Colonic mucosa (tissue), 4 donors: ENCODE measurements around the gene ARHGEF10L. TPM values are rescaled to one million over a fixed set of nuclear protein-coding genes. Genes with fewer than 3 reads are reported as not detected.
A peak's percentile ranks its signal among the peaks of the same experiment; 100 is the strongest.

Experiments
- DNase-seq: peaks from one replicate; pipeline ENCODE4 v3.0.0-alpha.2; 2020
- H3K27ac ChIP-seq: fragments of 200-600 bp; one replicate; pipeline ENCODE4 v1.8.0; 2021
- H3K27me3 ChIP-seq: fragments of 200-600 bp; one replicate; pipeline ENCODE4 v1.8.0; 2021
- H3K36me3 ChIP-seq: fragments of 200-600 bp; one replicate; pipeline ENCODE4 v1.8.0; 2021
- H3K4me1 ChIP-seq: fragments of 200-600 bp; one replicate; pipeline ENCODE4 v1.8.0; 2021; ENCODE audit warnings: mild to moderate bottlenecking
- H3K4me3 ChIP-seq: fragments of 200-600 bp; one replicate; pipeline ENCODE4 v1.8.0; 2021
- H3K9ac ChIP-seq, 2 donors: one replicate each; pipeline ENCODE4 v1.7.0; 2013; ENCODE audit warnings: control low read depth in 2 of 2, low read depth in 2 of 2, low read length in 2 of 2
- H3K9me3 ChIP-seq: fragments of 200-600 bp; one replicate; pipeline ENCODE4 v1.8.0; 2021
- intact Hi-C: fragments of 100-400 bp; cut with DNase I; formaldehyde crosslinking; loops from one replicate; pipeline ENCODE4 v1.14.1; 2022
- total RNA-seq, 2 donors: library from RNA; stranded (reverse); fragmentation: NEBNext Ultra II Directional in 1 of 2; extraction: Animal tissue kit (Norgen Biotek cat#: 25700) in 1 of 2; gene quantifications; one replicate each; pipeline ENCODE4 v1.2.1, GENCODE V29; 2021
- TF ChIP-seq, protein P1 (sequence below): fragments of 200-600 bp; IDR thresholded peaks from one replicate; pipeline ENCODE4 v1.8.0; 2022; ENCODE audit warnings: antibody characterized with exemption, mild to moderate bottlenecking
- donor health status: healthy.
- donor health status: DM: no; HTN: no; CAD: no.
- donor health status: DM: no; HTN: no; CAD: no.

Gene ARHGEF10L
- total RNA-seq, 2 donors from 2014 or later: 77.5 to 133 TPM

DNA sequence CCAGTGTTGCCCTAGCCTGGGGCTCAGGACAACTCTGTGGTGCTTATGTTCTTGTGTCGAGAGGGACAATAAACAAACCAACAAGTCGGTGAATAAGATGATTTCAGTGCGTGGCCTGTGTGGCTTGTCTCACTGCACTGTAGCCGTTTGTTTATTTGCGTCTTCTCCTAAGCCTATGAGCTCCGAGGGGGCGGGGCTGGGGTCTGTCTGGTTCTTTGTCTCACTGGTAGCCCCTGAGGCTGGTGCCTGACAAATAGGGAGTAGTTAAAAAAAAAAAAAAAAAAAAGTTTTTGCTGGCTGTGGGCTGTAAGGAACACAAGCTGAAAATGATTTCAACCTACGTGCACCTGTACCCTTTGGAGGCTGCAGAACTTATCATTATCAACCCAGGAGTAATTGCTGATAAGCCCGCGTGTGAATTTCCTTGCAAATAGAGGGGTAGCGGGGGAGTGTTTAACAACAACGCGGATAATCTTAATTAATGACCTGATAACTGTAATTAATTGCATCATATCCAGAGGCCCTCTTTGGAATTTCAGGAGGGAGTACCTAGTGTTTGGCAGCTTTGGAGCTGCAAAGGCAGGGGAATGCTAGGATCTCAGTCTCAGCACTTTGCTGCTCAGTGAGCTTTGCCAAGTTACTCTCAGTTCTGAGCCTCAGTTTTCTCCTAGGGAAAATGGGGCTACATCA lies 925 bp upstream of the ARHGEF10L start:
- H3K9me3 ChIP-seq: no peaks in the 10 kb centered on the region
- TF ChIP-seq, protein P1, sequence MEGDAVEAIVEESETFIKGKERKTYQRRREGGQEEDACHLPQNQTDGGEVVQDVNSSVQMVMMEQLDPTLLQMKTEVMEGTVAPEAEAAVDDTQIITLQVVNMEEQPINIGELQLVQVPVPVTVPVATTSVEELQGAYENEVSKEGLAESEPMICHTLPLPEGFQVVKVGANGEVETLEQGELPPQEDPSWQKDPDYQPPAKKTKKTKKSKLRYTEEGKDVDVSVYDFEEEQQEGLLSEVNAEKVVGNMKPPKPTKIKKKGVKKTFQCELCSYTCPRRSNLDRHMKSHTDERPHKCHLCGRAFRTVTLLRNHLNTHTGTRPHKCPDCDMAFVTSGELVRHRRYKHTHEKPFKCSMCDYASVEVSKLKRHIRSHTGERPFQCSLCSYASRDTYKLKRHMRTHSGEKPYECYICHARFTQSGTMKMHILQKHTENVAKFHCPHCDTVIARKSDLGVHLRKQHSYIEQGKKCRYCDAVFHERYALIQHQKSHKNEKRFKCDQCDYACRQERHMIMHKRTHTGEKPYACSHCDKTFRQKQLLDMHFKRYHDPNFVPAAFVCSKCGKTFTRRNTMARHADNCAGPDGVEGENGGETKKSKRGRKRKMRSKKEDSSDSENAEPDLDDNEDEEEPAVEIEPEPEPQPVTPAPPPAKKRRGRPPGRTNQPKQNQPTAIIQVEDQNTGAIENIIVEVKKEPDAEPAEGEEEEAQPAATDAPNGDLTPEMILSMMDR: no peak
- H3K36me3 ChIP-seq: no peaks in the 10 kb centered on the region
- intact Hi-C loops: no loop called here
- H3K27ac ChIP-seq: peak overlapping the region; percentile 57
- peak; percentile 66 for DNase-seq
- no peaks in the 10 kb centered on the region for H3K27me3 ChIP-seq
- H3K4me3 ChIP-seq: no peak overlapping the region
- H3K4me1 ChIP-seq: peaks cover 5% of the 10 kb centered on the region
- H3K9ac ChIP-seq: peak overlapping the region; percentile 75 to 78

DNA sequence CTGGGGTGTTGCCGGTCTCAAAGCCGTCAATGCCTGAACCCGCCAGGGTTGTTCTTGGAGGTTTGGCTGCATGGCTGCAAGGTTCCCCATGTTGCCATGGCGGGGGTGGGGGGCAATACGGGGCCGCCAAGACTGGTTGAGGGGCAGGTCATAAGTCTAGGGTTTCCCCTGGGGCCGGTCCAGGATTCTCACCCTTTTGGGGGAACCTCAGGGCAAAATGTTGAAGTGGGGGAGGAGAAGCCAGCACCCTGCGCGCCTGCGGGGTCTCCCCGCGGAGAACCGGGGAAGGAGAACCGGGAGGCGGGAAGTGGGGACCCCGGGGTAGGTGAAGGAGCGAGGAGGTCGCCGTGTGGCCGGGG lies 401 bp upstream of the ARHGEF10L start:
- peaks cover 5% of the 10 kb centered on the region for H3K4me1 ChIP-seq
- H3K9me3 ChIP-seq: no peaks in the 10 kb centered on the region
- peak; percentile 41 for DNase-seq
- TF ChIP-seq, protein P1: no peak
- intact Hi-C loops: no loop called here
- H3K27ac ChIP-seq: peak overlapping the region; percentile 57
- no peaks in the 10 kb centered on the region for H3K36me3 ChIP-seq
- H3K4me3 ChIP-seq: peak overlapping the region; percentile 30
- H3K9ac ChIP-seq: peak overlapping the region; percentile 75 to 78
- no peaks in the 10 kb centered on the region for H3K27me3 ChIP-seq

DNA sequence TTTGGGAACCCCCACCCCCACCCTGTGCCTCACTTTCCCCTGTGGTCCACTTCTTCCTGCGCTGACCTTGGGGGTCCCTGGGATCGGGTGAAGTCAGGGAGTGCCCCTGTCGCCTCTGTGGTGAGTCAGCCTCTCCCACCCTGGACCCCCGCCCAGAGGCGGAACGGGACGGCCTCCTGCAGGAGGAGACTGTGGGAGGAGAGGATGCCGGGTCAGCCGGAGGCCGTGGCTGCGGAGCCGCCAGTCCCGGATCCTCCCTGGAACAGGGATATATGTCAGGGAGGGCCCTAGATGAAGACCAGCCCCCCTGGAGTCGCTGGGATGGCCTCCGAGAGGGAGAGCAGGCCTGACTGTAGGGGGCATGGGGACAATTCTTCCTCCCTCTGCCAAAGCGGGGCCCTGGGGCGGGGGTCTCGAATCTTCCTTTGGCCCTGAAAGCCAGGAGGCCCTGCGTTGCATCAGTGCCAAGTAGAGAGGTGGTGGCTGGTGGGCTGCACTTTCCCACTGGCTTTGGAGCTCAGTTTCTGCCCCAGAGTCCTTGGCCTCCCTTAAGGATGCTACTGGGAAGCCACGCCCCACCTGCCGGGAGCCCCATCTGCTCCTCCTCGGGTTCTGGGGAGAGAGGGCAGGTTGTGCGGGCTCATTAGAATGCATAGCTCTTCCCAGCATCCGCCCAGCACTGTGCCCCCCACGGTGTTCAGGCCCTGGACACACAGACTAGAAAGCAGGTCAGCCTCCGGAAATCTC lies 930 bp downstream of the ARHGEF10L start:
- H3K36me3 ChIP-seq: no peaks in the 10 kb centered on the region
- peak overlapping the region; percentile 95 for H3K9ac ChIP-seq
- H3K4me1 ChIP-seq: peaks cover 5% of the 10 kb centered on the region
- intact Hi-C loops: no loop called here
- no peaks in the 10 kb centered on the region for H3K27me3 ChIP-seq
- H3K4me3 ChIP-seq: peak overlapping the region; percentile 62
- H3K27ac ChIP-seq: peak overlapping the region; percentile 70
- TF ChIP-seq, protein P1: no peak
- peak; percentile 64 for DNase-seq
- no peaks in the 10 kb centered on the region for H3K9me3 ChIP-seq

DNA sequence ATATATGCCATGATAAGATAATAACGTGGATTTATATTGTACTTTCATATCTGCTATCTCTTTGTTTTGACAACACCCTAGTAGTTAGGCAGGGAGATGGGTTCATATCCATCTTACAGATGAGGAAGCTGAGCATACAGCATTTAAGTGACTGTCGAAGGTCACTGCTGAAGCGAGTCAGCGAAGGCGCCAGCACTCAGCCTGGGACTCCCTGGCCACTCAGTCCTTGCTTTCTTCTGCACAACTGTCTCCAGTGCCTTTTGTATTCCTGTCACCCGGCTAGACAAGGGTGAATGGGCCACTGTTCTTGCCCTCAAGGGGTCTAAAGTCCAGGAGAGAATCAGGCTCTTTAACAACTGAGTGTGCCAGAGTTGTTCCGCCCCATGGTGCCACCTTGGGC lies 3.1 kb downstream of the ARHGEF10L start:
- peak; percentile 63 for DNase-seq
- Histone ChIP-seq H3K4me1 (peaks cover 5% of the 10 kb centered on the region), H3K4me3 (no peak overlapping the region), H3K27ac (peak overlapping the region; percentile 18), H3K27me3 (no peaks in the 10 kb centered on the region), H3K9me3 (no peaks in the 10 kb centered on the region), H3K36me3 (no peaks in the 10 kb centered on the region), H3K9ac (peak overlapping the region in 1 of 2 donors; percentile 22)
- TF ChIP-seq, protein P1: no peak
- intact Hi-C loops: no loop called here

DNA sequence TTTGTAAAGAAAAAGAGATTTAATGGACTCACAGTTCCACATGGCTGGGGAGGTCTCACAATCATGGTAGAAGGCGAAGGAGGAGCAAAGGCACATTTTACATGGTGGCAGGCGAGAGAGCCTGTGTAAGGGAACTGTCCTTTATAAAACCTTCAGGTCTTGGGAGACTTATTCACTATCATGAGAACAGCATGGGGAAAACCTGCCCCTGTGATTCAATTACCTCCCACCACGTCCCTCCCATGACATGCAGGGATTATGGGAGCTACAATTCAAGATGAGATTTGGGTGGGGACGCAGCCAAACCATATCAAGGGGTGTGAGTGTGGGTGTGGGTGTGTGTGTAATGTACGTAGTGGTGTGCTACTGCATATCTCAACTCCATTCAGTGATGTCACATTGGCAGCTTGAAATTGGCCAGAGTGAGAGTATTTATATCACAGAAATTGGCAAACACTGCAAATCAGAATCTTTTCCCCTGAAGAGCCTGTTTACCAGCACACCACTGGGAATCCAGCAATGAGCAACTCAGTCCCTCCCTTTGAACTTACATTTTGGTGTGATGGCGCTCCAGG lies 5.4 kb downstream of the ARHGEF10L start:
- Histone ChIP-seq H3K27me3 (no peaks in the 10 kb centered on the region), H3K4me1 (peaks cover 5% of the 10 kb centered on the region), H3K4me3 (no peak overlapping the region), H3K9ac (peak overlapping the region in 1 of 2 donors; percentile 77), H3K36me3 (no peaks in the 10 kb centered on the region), H3K27ac (peak overlapping the region; percentile 77), H3K9me3 (no peaks in the 10 kb centered on the region)
- TF ChIP-seq, protein P1: no peak
- intact Hi-C loops: no loop called here
- peak; percentile 57 for DNase-seq
